Cortex of kidney (tissue), 1 donor: ENCODE results near the gene CTAGE8.
"Not testable (repeated sequence)": the region's sequence is repeated elsewhere in the genome, so short reads cannot be mapped to it uniquely, and the experiment has no call there.

Experiments used
- DNase-seq: peaks from one replicate; lab custom pipeline; 2025; lab: John Stamatoyannopoulos, UW

The CTAGE8 gene

GRCh38 chr7:144255471-144255897 lies 13.6 kb downstream of the CTAGE8 start:
- DNase-seq = no peak

DNA sequence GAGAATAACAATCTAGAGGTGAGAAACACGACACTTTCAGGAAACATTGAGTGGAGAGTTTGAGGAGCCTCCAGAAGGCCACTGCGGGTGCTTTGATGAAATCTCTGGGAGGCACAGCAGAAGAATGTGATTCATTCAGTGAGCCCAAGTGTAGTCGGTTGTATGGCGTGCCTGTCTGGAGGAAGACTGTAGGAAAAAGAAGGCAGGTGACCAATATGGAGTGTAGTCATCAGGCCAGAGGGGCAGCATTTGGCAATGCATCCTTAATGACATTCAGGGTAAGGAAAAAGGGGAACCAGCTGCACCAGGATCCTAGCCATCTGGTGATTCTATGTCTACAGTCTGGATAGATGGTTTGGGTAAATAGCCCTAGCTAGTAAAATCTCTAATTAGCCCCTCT lies 16.8 kb downstream of the CTAGE8 start:
- DNase-seq = not testable (repeated sequence)

- DNase-seq = not testable (repeated sequence)
Observed at GRCh38 chr7:144247674-144248330, 21.3 kb downstream of the CTAGE8 start.

DNA sequence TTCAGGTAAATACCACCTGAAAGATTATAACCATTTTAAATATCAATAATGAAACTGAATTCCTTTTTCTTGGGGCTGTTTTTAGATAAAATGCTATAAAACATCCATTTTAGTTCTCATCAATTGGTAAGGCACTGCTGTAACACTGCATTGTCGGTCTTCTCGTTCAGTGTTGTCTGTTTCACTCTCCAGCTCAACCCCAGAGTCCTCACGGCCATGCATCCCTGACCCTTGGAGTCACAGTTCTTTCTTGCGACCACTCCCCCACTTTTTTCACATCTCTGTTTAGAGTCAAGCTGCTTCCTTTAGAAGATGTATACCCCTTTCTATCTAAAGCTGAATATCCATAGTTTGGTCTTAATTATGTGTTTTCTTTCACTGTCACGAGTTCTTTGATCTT lies 22.1 kb downstream of the CTAGE8 start:
- DNase-seq = not testable (repeated sequence)

- DNase-seq = not testable (repeated sequence)
Observed at GRCh38 chr7:144245372-144245771, 23.7 kb downstream of the CTAGE8 start.

DNA sequence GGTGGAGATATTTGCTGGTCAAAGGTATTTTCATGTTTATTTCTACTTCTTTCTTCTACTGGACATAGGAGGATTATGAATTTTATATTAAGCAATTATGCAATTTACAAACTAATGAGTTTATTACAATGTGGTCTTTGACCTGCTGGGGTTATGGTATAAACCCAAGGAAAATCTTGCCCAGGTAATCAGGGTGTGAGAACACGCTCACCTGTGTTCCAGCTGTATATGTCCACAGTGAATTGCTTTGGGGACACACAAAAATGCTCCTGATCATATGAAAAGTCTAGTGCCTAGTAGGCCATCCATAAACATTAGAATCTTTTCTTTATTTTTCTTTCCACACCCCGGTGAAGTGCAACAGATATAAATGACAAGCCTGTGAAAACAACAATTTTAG lies 29.7 kb downstream of the CTAGE8 start, which contains the start of gene OR2A42:
Gene OR2A42, minus strand, starts transcription at position 241 of the 400 bp plus-strand sequence. CDS start 6,762 bp downstream, outside the sequence.
- not testable (repeated sequence) for DNase-seq

DNA sequence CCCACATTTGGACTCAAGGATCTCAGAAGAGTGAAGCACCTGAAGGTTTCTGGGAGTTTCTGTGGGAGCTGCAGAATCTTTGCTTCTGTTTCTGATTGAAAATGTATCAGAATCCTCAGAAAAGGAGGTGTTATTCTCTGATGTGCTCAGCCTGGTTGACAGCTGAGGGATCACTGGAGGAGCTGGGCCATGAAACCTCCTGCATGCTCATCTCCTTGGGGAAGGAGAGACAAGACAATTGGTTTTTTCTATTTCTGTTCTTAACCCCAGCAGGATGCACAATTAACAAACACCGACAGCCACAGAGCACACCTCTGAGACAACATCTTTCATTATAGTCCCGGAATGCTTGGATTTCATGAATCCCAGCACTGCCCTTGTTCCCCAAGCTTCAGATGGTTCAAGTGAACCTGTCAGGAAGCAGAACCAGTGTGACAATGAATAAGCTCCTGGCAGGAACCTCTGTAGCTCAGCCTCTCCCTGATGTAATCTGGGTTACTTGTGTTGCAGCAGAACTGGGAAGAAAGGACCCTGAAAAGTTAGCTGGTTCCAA lies 30.5 kb downstream of the CTAGE8 start:
- DNase-seq = not testable (repeated sequence)

DNA sequence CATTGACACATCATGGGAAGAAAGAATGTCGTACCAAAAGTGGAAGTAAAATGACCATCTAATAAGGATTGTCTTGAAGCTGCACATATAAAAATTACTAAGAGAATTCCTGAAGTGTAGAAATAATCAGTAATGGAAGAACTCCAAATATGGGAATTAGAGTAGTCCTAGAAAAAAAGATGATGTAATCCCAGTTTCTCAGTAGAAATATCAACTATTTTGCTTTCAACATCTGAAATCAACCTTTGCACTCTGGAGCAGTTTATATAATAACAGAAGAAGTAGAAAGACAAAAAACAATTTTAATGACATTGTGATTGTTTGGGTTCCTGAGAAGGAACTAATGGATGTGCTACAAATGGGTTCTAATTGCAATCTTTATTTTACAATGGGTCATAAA lies 36.0 kb downstream of the CTAGE8 start:
- not testable (repeated sequence) for DNase-seq

DNA sequence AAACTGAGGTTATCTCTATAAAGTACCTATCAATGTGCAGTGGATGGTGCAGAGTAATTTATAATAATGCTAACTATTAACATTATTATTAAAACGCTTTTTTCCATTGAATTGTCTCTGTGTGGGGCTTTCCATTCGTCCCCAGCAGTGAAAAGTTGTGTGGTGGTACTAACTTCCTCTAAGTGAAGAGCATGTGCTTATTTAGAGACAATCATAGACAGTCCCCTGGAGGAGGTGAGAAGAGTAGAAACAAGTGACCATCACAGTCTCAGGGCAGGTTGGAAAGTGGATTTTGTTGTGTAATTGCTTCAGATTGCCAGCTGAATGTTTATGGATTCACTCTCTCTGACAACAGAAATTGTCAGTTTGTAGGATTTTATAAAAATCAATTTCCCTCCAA lies 38.1 kb downstream of the CTAGE8 start:
- DNase-seq = not testable (repeated sequence)

- DNase-seq = not testable (repeated sequence)
Observed at GRCh38 chr7:144228810-144229209, 40.3 kb downstream of the CTAGE8 start.

DNA sequence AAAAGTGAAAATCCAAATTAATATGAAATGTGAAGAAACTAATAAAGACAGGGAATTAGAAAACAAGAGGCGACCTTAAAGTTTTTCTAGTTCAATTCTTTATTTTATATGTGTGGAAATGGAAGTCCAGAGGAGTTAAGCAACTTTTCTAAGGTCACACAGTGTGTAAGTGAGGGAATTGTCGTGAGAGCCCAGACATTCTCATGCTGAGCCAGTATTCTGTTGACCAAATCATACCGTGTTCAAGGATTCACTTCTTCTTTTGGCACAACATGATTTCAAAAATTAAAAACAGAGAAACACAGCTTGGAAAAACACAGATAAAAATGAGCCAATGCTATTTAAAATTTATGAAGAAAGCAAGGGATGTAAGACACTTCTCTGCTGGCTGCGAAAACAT lies 42.2 kb downstream of the CTAGE8 start:
- not testable (repeated sequence) for DNase-seq

DNA sequence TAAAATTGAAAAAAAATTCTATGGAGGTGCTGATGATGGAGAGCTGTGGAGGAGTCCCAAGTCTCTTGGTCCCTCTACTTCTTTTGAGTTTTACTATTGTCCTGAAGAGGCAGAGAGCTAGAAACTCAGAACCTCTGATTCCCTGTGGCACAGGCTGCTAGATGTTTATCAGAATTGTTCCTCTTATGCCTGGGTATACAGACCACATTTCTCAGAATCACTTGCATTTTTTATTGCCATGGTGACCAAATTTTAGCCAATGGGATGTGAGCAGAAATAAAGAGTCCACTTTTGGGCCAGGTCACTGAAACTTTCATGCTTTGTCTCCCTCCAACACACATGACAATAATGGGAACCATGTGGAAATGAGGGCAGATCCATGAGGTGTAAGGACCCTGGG lies 45.4 kb downstream of the CTAGE8 start:
- not testable (repeated sequence) for DNase-seq

DNA sequence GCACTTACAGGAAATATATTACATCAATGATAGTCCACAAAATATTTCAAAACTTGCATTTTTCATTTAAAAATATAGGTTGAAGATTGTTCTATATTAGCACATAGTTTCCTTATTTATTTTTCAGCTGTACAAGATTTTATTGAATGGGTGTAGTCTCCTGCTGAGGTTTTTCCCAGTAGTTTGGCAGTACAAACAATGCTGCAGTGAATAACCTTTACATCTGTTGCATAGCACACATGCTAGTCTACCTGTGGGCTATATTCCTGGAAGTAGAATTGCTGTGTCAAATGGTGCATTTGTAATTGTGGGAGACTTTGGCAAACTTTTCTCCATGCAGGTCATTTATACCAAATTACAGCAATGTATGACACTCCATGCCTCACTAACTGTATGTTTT lies 48.6 kb downstream of the CTAGE8 start:
- not testable (repeated sequence) for DNase-seq

DNA sequence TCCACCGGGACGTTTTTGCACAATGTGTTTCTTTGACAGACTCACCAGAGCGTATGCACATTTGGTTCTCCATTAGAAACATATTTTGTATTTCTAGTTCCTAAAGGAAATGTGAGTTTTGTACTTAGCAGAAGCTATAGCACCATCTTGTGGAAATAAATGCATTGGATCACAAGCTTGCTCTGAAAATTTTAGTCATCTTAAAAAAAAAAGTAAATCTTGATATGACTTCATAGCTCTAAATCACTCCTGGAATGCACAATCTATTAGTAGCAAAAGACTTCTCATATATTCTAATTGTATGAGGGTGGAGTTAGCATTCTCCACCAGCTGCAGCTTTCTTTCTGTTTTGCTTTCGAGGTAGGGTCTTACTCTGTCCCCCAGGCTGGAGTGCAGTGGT lies 49.9 kb downstream of the CTAGE8 start:
- DNase-seq = not testable (repeated sequence)

- DNase-seq = not testable (repeated sequence)
Observed at GRCh38 chr7:144218581-144218980, 50.5 kb downstream of the CTAGE8 start.

- not testable (repeated sequence) for DNase-seq
Observed at GRCh38 chr7:144217200-144217599, 51.9 kb downstream of the CTAGE8 start.
